Activated CD4-positive, CD25-positive, alpha-beta regulatory T cell treated with anti-CD3 and anti-CD28 coated beads, Interleukin-2, amount 50 U/mL, for 16 hours (primary cell): Measurements from ENCODE around the gene JARID2.

Experiments used
- DNase-seq: peaks from one replicate; pipeline ENCODE4 v3.0.0-alpha.2; 2020; ENCODE audit warnings: low read depth, low spot score

Gene JARID2

DNA sequence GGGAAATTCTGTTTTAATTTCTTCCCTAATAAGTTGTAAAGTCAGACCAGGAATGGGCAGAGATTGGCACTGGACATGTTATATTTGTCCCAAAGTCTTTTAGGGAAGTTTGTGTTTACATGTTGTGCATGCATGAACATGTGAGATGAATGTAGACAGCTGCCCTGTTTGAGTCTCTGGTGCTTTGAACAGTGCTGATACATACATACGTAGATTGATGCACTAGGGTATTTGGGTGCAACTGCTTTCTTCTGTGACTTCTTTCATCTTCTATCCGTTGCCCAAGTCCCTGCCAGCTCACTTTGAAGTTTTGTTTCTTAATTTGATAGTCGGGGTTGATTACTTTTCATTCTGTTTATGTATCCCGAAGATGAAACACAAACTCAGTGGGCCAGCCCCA, 216.4 kb downstream of the JARID2 start:
- no peak for DNase-seq

- no peak for DNase-seq
These were observed 217.1 kb downstream of the JARID2 start for GRCh38 chr6:15462717-15463525.

GRCh38 chr6:15464211-15464725, 218.4 kb downstream of the JARID2 start:
- DNase-seq = peak; percentile 40

- no peak for DNase-seq
These were observed 219.3 kb downstream of the JARID2 start for GRCh38 chr6:15465212-15465611.

DNA sequence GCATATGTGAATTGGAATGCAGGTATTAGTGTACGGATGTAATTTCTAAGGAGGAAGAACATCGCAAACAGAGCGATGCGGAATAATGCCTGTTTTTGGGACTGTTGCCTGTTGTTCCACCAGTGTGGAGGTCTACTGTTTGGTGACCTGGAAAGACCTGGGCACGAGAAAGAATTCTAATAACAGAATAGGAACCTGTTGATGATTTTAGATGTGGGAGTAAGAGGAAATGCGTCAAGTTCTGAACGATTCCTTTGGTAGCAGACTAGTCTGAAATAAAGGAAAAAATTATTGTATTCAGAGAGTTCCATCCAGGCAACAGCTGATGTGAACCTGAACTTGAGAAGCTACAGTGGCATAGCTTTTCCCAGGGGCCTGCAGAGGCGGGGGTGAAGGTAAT, 224.9 kb downstream of the JARID2 start:
- DNase-seq = no peak

DNA sequence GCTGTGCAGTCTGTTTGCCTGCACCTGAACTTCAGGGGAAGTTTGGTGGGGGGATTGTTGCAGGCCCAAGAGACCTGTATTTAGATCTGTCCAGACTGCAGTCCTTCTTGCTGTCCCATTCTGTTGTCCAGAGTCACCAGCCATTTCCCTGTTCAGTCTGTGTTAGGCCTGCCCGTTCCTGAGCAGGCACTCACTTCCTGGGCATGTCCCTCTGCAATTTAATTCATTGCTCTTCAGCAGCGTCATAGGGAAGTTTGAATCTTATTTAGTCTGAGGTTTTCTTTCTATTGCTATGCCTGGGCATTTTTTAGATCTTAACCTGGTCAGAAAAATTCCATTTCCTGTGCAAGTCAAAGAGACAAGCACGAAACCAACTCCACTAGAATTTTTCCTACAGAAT, 226.8 kb downstream of the JARID2 start:
- DNase-seq = no peak

DNA sequence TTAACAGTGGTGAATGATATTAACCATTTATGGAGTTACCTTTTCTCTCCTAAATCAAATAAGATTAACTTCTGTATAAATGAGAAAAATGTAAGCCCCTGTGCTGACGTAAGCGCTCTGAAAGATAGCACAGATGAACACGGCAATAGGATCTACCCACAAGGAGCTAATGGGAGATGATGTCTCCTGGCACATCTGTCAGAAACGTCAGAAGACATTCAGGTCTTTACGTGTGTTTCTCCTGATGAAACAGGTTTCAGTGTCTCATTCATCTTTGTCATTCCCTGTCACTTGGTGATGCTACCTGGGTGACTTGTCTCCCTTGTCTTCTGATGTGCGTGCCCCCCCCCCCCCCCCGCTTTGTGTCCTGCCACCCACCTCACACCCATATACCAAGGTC, 227.3 kb downstream of the JARID2 start:
- no peak for DNase-seq

DNA sequence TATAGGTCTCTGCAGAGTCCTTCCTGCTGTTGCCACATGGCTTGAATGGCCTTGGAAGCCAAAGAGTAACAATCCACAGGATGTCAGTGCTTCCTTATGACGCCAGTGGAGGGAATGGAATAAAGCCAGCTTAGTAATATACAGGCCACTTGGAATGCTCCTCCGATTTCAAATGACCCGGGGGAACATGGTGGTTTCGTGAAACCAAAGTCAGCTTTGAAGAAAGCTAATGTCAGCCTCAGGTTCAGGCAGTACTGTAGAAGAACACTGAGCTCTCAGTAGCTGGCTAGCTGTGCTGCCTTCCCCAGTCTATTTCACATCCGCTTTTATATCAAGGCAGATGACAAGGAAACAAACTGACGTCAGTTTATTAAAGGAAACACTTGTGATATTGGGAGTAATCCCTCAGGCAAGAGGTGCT, 227.9 kb downstream of the JARID2 start:
- no peak for DNase-seq

- DNase-seq = no peak
These were observed 228.3 kb downstream of the JARID2 start for GRCh38 chr6:15474196-15474595.

GRCh38 chr6:15475261-15475660, 229.4 kb downstream of the JARID2 start:
- DNase-seq = no peak

- DNase-seq = no peak
These were observed 230.0 kb downstream of the JARID2 start for GRCh38 chr6:15475872-15476271.

GRCh38 chr6:15476631-15477380, 230.9 kb downstream of the JARID2 start:
- no peak for DNase-seq

GRCh38 chr6:15477746-15478145, 231.9 kb downstream of the JARID2 start:
- no peak for DNase-seq

DNA sequence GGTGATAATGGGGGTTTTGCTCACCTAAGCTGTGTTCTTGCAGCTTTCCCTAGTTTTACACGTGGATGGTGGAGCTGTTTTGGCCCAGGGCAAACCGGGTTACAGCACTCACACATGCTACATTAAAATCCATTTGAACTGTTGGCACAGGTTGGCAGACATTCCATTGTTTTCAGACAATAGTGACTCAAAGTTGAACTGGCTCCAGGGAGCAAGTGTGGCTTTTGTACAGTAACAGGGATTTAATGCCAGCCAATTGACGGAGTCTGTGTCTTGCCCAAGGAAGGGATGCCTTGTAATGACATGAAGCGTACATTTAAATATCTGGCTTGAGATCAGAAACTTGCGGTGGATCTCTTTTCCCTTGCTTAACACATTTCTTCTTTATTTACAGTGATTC, 233.9 kb downstream of the JARID2 start:
- no peak for DNase-seq

DNA sequence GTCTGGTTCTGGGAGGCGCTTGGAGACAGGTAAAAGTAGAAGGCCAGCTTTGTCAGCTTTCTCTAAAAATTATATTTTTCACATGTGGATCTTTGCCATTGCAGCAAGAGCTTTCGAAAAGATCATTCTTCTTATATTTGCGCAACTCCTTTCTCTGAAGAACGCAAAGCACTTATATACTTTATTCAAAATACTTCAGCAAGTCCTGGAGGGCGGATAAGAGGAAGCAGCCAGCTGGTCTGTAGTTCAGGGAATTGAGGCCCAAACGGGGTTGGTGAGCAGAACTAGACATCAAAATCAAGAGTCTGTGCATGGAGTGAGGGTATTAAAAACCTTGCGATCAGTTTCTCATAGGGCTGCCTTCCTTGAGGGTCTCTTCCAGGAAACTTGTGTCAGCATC, 234.7 kb downstream of the JARID2 start:
- DNase-seq = no peak

- DNase-seq = no peak
These were observed 235.8 kb downstream of the JARID2 start for GRCh38 chr6:15481390-15482291.

DNA sequence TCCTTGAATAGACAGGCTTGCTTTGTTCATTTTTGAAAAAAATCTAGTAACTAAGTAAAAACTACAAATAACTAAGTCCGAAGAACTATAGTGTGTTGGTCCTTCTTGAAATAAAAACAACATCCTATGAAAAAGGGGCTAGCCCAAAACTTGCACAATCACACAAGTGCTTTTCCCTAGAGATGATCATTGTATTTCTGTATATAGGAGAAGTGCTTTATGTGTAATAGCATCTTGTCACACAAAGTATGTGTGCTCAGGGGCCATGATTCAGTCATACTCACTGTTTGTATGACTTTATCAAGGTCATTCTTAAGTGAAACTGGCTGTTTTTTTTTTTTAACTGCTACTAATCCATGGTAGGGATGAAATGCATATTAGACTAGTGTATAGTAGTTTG, 237.2 kb downstream of the JARID2 start:
- DNase-seq = no peak

DNA sequence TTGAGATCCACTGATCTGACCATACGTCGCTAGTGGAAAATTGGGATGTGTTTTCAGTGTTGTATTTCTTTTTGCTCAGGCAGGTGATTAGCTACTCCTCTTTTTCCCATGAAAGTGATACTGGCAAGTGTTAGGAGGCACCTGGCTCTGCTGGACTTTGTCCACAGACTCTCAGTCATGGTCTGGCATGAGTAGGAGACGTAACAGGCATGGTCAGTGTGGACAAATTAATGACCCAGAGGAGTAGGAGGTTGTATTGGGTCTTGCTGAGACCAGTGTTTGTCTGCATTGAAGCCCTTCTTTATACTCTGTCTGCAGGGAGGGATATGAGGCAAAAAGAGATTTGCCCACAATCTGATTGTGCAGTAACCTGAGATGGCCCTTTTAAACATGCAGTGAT, 238.3 kb downstream of the JARID2 start:
- DNase-seq = no peak

GRCh38 chr6:15484821-15485220, 239.0 kb downstream of the JARID2 start:
- DNase-seq = no peak

DNA sequence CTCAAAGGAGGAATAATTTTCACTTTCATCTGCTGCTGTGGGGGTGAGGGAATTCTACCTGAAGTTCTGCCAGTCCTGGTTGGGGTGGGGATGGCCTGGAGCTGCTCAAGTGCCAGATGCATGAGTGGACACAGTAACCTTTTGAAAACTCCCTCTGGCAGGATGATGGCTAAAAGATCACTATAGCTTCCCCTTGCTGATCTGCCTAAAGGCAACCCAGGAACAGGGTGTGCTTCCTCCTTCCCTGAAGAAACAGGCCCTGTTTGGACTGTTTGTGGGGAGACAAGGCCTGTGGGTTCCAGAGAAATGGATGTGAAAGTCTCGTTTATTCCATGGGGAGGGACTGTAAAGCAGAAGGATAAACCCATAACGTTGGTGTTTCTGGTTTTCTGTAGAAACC, 240.1 kb downstream of the JARID2 start:
- DNase-seq = no peak

- no peak for DNase-seq
These were observed 241.4 kb downstream of the JARID2 start for GRCh38 chr6:15487262-15487661.
